Small intestine (tissue), 16 donors: Measurements from ENCODE around the gene BEST4. TPM values are rescaled to one million over a fixed set of nuclear protein-coding genes. Genes with fewer than 3 reads are reported as not detected.

Experiments
- DNase-seq, 2 donors: peaks; one replicate each; pipeline versions ENCODE4 v3.0.0 to v3.0.0-alpha.2; 2013
- FAIRE-seq: peaks from 2 replicates; lab custom pipeline; 2012; peaks lifted over from hg19 to GRCh38; lab: Jason Lieb, UNC
- H3K27ac ChIP-seq, 3 donors: one replicate each; pipeline ENCODE4 v1.5.1; 2013; ENCODE audit warnings: low read length in 2 of 3, mild to moderate bottlenecking in 2 of 3, control low read depth in 1 of 3, inconsistent platforms in 1 of 3, low read depth in 1 of 3, moderate library complexity in 1 of 3
- H3K27me3 ChIP-seq, 3 donors: one replicate each; pipeline ENCODE4 v1.6.1; 2013; ENCODE audit warnings: low read length in 3 of 3, inconsistent platforms in 1 of 3; ENCODE audit not compliant: control insufficient read depth in 3 of 3, insufficient read depth in 3 of 3
- H3K36me3 ChIP-seq, 3 donors: one replicate each; pipeline ENCODE4 v1.6.1; 2013; ENCODE audit warnings: low read length in 3 of 3, inconsistent platforms in 1 of 3, low read depth in 1 of 3, mild to moderate bottlenecking in 1 of 3, moderate library complexity in 1 of 3; ENCODE audit not compliant: control insufficient read depth in 3 of 3, insufficient read depth in 2 of 3
- H3K4me1 ChIP-seq, 3 donors: one replicate each; pipeline ENCODE4 v1.6.1; 2013; ENCODE audit warnings: low read length in 2 of 3, inconsistent platforms in 1 of 3, low read depth in 1 of 3, mild to moderate bottlenecking in 1 of 3, moderate library complexity in 1 of 3; ENCODE audit not compliant: control insufficient read depth in 3 of 3, insufficient read depth in 2 of 3
- H3K4me3 ChIP-seq, 3 donors: one replicate each; pipeline ENCODE4 v1.5.1; 2013; ENCODE audit warnings: low read length in 3 of 3, control low read depth in 1 of 3, inconsistent platforms in 1 of 3, low read depth in 1 of 3, mild to moderate bottlenecking in 1 of 3, moderate library complexity in 1 of 3
- H3K9me3 ChIP-seq, 2 donors: one replicate each; pipeline ENCODE4 v1.6.1; 2013; ENCODE audit warnings: low read depth in 1 of 2, low read length in 1 of 2; ENCODE audit not compliant: control insufficient read depth in 2 of 2, insufficient read depth in 1 of 2
- WGBS, 3 donors: extraction: QIAGEN DNeasy Blood & Tissue Kit; methylation state at CpG; one replicate each; pipeline ENCODE4 v1.1.7; 2013; 5-methylcytosine and 5-hydroxymethylcytosine counted together
- long read RNA-seq, 10 donors: transcript quantifications; one replicate each; lab custom pipeline, GENCODE V29; 2026
- polyA plus RNA-seq, 4 donors: library from polyadenylated mRNA; stranded (reverse) in 3 of 4; unstranded in 1 of 4; fragments of 200-250 nt in 3 of 4; fragments of 120-200 nt in 1 of 4; gene quantifications; one replicate each; pipeline versions ENCODE4 v1.2.1 to v1.2.3, GENCODE V29; 2013
- donor health status: healthy with polysubstance abuse.
- donor health status: control.
- donor health status: control.
- donor health status: Bipolar disorder and iron deficiency.
- donor health status: healthy.

BEST4 gene
- polyA plus RNA-seq = 10 to 100 TPM in 2 of 4 donors, 1 to 10 TPM in 2; 7.4 to 33.0 (median 14.8) TPM
- long read RNA-seq, donor 1 = 0 reads
- long read RNA-seq, donor 2 = 0 reads
- long read RNA-seq, donor 3 = 0 reads
- long read RNA-seq, donor 4 = 0 reads
- long read RNA-seq, donor 5 = 0 reads
- long read RNA-seq, donor 6 = 0 reads
- long read RNA-seq, donor 7 = 0 reads
- long read RNA-seq, donor 8 = 0 reads
- long read RNA-seq, donor 9 = 0 reads
- long read RNA-seq, donor 10 = 0 reads

- Histone ChIP-seq H3K4me3 (no peak within 1 kb of the TSS), H3K4me1 (peaks cover 0 to 28% (median 2%) of the 10 kb centered on the region in 3 donors), H3K9me3 (no peaks in the 10 kb centered on the region), H3K27me3 (no peaks in the 10 kb centered on the region), H3K36me3 (peaks cover 0 to 2% (median 0%) of the 10 kb centered on the region in 3 donors), H3K27ac (no peak within 1 kb of the TSS)
- WGBS, 3 donors = 75 to 80% (median 79%) methylated on average over 9 of the region's 9 CpGs
- FAIRE-seq (no peak), DNase-seq (no peak)
Measured at GRCh38 chr1:44788120-44788860, at the start of gene BEST4. BEST4 (minus strand) TSS chr1:44788170; CDS start chr1:44787705, 465 bp downstream.

- Histone ChIP-seq H3K27ac (no peak overlapping the region), H3K4me3 (no peak overlapping the region), H3K9me3 (no peaks in the 10 kb centered on the region), H3K36me3 (peaks cover 0 to 12% (median 0%) of the 10 kb centered on the region in 3 donors), H3K4me1 (peaks cover 0 to 17% (median 0%) of the 10 kb centered on the region in 3 donors), H3K27me3 (no peaks in the 10 kb centered on the region)
- FAIRE-seq (no peak), DNase-seq (peak; percentile 78 to 90)
- 65 to 67% (median 65%) methylated on average over 23 of the region's 23 CpGs for WGBS, 3 donors
Measured at GRCh38 chr1:44835738-44836675, 48.0 kb upstream of the BEST4 start.

DNA sequence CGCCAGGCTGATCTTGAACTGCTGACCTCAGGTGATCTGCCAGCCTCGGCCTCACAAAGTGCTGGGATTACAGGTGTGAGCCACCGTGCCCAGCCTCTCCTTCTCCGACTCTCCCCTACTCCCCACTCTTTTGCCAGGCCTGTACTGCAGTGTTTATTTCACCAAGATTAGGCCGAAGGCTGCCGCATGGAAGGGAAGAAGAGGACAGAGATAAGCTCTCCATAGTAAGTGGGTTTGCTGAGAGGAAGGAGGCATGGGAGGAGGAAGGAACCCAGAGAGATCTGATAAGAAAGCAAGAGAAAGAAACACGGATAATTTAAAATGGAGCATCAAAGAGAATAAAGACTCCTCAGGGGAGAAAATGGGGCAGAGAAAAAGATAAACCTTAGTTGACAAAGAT lies 46.4 kb upstream of the BEST4 start:
- no peak for FAIRE-seq
- Histone ChIP-seq H3K27ac (no peak overlapping the region), H3K36me3 (peaks cover 0 to 19% (median 0%) of the 10 kb centered on the region in 3 donors), H3K27me3 (no peaks in the 10 kb centered on the region), H3K9me3 (no peaks in the 10 kb centered on the region), H3K4me3 (no peak overlapping the region), H3K4me1 (peaks cover 0 to 23% (median 0%) of the 10 kb centered on the region in 3 donors)
- DNase-seq = no peak
- 70 to 78% (median 71%) methylated on average over 7 of the region's 7 CpGs for WGBS, 3 donors

DNA sequence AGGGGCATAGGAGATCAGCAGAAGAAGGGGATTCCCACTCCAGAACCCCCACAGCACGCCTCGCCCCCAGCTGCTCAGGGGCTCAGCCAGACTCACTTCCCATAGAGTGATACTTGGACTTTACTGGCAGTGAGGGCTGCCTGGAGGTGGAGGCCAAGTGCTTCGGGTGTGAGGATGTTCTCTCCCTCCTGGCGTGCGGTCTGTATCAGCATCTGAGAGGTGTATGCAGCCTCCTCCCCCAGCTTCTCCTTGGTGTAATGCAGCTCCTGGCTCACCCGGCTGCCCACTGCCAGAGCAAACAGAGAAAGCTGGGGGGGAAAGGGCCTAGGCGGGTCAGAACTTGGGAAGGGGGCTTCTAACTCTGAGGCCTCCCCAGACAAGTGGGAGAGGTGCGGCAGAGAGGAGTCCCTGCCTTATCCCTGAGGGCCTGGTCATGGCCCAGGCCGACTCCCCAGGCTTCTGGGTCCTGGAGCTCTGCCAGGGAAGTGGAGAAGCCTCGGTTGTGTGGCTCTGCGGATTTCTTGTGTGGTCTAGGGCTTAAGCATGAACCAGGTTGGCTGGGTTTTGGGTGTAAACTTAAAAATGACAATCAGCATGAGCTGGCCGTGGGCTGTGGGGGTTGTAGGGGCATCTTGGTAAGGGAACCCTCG lies 44.2 kb upstream of the BEST4 start:
- DNase-seq = no peak

DNA sequence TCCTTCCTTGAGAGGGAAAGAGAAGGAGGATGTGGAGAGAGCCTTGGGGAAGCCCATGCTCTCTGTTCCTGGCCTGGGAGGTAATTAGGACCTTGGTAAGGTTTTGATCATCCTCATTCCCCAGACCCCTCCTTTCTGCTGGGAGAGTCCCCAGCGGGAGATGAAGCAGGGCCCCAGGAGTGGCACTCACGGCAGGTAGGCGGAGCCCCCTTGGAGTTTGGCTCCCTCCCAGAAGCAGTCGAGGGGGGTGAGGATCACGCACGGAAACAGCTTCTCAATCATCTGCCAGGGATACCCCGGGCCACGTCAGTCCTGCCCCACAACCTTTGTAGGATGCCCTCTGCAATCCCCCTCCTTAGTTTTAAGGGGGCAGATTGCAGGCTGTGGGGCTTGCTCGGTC lies 43.5 kb upstream of the BEST4 start:
- WGBS, 3 donors = 28 to 41% (median 40%) methylated on average over 9 of the region's 9 CpGs
- H3K36me3 ChIP-seq = peaks cover 0 to 39% (median 0%) of the 10 kb centered on the region in 3 donors
- peaks cover 0 to 32% (median 2%) of the 10 kb centered on the region in 3 donors for H3K4me1 ChIP-seq
- H3K4me3 ChIP-seq = no peak overlapping the region
- H3K27ac ChIP-seq = no peak overlapping the region
- no peaks in the 10 kb centered on the region for H3K27me3 ChIP-seq
- H3K9me3 ChIP-seq = no peaks in the 10 kb centered on the region
- DNase-seq = peak in 1 of 2 donors; percentile 29
- no peak for FAIRE-seq

More for the DNA sequence above, 44.2 kb upstream of the BEST4 start:
- H3K27ac ChIP-seq = no peak overlapping the region
- no peak overlapping the region for H3K4me3 ChIP-seq
- H3K4me1 ChIP-seq = peaks cover 0 to 25% (median 0%) of the 10 kb centered on the region in 3 donors
- FAIRE-seq = no peak
- WGBS, 3 donors = 75 to 80% (median 80%) methylated on average over 13 of the region's 13 CpGs
- no peaks in the 10 kb centered on the region for H3K27me3 ChIP-seq
- H3K9me3 ChIP-seq = no peaks in the 10 kb centered on the region
- peaks cover 0 to 34% (median 0%) of the 10 kb centered on the region in 3 donors for H3K36me3 ChIP-seq

DNA sequence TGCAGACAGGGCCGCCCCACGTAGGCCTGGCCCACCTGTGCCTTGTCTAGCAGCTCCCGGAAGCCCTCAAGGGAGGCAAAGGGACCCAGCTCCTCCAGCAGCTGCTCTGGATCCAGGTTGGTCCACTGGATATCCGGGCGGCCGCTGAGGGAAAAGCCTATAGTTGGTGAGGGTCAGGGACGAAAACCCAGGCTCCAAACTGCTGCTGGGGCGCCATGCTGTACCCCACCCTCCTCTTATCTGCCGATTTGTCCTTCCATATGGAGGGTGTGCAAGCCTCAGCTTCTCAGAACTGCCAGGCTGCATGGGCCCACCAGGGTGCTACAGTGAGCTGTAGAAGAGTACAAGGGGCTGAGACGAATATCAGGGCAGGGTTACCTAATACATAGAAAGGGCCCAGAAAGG lies 42.9 kb upstream of the BEST4 start:
- peaks cover 0 to 36% (median 2%) of the 10 kb centered on the region in 3 donors for H3K4me1 ChIP-seq
- no peaks in the 10 kb centered on the region for H3K9me3 ChIP-seq
- FAIRE-seq = no peak
- H3K36me3 ChIP-seq = peaks cover 0 to 43% (median 0%) of the 10 kb centered on the region in 3 donors
- no peak for DNase-seq
- no peak overlapping the region for H3K27ac ChIP-seq
- no peaks in the 10 kb centered on the region for H3K27me3 ChIP-seq
- WGBS, 3 donors = 85 to 88% (median 87%) methylated on average over 10 of the region's 10 CpGs
- no peak overlapping the region for H3K4me3 ChIP-seq

DNA sequence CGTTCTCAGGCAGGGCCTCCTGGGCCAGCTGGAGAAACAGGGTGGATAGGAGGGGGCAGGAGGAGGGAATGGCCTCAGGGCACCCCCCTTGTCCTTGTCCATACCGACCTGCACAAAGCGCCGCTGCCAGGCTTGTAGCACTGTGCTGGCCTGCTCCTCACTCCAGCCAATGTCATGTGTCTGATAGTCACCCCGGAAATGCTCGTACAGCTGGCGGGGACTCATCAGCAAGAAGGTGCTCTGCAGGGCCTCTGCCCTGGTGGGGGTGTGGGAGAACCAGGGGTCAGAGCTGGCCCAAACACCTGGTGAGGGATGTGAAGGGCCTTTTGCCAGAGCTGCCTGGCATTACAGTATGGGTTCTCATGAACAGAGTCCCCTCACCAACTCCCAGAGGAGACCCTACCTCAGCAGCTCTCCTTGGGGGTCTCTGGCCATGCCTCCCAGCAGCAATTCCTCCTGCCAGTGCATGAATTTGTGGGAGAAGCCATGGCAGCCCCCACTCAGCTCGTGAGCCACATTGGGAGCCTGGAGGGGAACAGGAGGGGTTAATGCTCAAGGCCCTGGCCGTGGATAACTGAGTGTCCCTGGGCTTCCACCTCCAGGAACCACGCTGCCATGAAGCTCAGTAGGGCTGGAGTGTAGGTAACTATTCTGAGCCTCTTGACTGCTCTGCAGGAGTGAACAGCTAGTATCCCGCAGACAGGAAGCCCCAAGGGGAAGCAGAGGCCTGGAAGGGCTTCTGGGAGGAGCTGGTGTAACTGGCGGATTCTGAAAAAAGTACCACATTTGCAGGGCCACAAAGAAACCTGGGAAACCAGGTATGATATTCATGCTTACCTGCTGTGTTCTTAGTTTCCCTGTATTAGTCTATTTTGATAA lies 41.8 kb upstream of the BEST4 start:
- no peaks in the 10 kb centered on the region for H3K27me3 ChIP-seq
- DNase-seq = no peak
- WGBS, 3 donors = 84 to 92% (median 91%) methylated on average over 12 of the region's 12 CpGs
- no peak overlapping the region for H3K27ac ChIP-seq
- FAIRE-seq = no peak
- no peaks in the 10 kb centered on the region for H3K9me3 ChIP-seq
- peaks cover 0 to 43% (median 0%) of the 10 kb centered on the region in 3 donors for H3K36me3 ChIP-seq
- peaks cover 0 to 41% (median 2%) of the 10 kb centered on the region in 3 donors for H3K4me1 ChIP-seq
- no peak overlapping the region for H3K4me3 ChIP-seq
